Tibial nerve (tissue), 4 donors: ENCODE results near the gene ANO1.

Experiments
- CTCF ChIP-seq, 5 experiments: fragments of 200-600 bp in 3 of 5; fragments of 450-650 bp in 2 of 5; sonication (generic) in 3 of 5; IDR thresholded peaks; one replicate each; pipeline ENCODE4 v1.5.1; 2016 to 2019; ENCODE audit warnings: antibody characterized with exemption in 5 of 5, mild to moderate bottlenecking in 3 of 5, moderate library complexity in 2 of 5
- EP300 ChIP-seq, 2 donors: sonication (generic); formaldehyde crosslinking; IDR thresholded peaks; one replicate each; pipeline ENCODE4 v1.6.1; 2017; ENCODE audit warnings: antibody characterized with exemption in 2 of 2, mild to moderate bottlenecking in 1 of 2
- POLR2A ChIP-seq, 2 donors: fragments of 450-650 bp; IDR thresholded peaks; one replicate each; pipeline ENCODE4 v1.6.1; 2017; ENCODE audit warnings: antibody characterized with exemption in 2 of 2, mild to moderate bottlenecking in 2 of 2, moderate library complexity in 2 of 2

GRCh38 chr11:70159627-70160570 lies 81.8 kb downstream of the ANO1 start:
- TF ChIP-seq CTCF (IDR thresholded peaks at IDR 0.05): no peak
- no peak for TF ChIP-seq EP300 (IDR thresholded peaks at IDR 0.05)
- TF ChIP-seq POLR2A (IDR thresholded peaks at IDR 0.05): no peak
